Thoracic aorta (tissue), 2 donors: ENCODE results near the gene CCDC8. TPM values are rescaled to one million over a fixed set of nuclear protein-coding genes. Genes with fewer than 3 reads are reported as not detected.
A peak's percentile ranks its signal among the peaks of the same experiment; 100 is the strongest.
"Not testable (repeated sequence)": the region's sequence is repeated elsewhere in the genome, so short reads cannot be mapped to it uniquely, and the experiment has no call there.

Experiments used
- ATAC-seq: fragments of 150-250 bp; one replicate; pipeline ENCODE4 v1.8.0; 2017; ENCODE audit warnings: low read depth; ENCODE audit not compliant: insufficient number of reproducible peaks, low FRiP score
- DNase-seq: peaks from one replicate; pipeline ENCODE4 v3.0.0-alpha.2; 2020; ENCODE audit warnings: low spot score
- H3K27ac ChIP-seq, 2 donors: fragments of 200-600 bp; sonication (generic); 1 replicate in 1 of 2; 2 replicates in 1 of 2; pipeline ENCODE4 v1.5.1; 2016; ENCODE audit warnings: mild to moderate bottlenecking in 2 of 2, moderate library complexity in 2 of 2
- H3K27me3 ChIP-seq: fragments of 200-600 bp; sonication (generic); replicated peaks from 2 replicates; pipeline ENCODE4 v1.6.0; 2016; ENCODE audit warnings: mild to moderate bottlenecking; ENCODE audit not compliant: insufficient read depth
- H3K36me3 ChIP-seq: fragments of 200-600 bp; sonication (generic); one replicate; pipeline ENCODE4 v1.5.1; 2016
- H3K4me1 ChIP-seq, 2 donors: fragments of 200-600 bp; sonication (generic); 1 replicate in 1 of 2; 2 replicates in 1 of 2; pipeline versions ENCODE4 v1.5.1 to v1.6.0; 2016; ENCODE audit warnings: low read depth in 2 of 2, mild to moderate bottlenecking in 1 of 2; ENCODE audit not compliant: control insufficient read depth in 1 of 2
- H3K4me3 ChIP-seq: fragments of 200-600 bp; sonication (generic); 2 replicates; pipeline ENCODE4 v1.5.1; 2016; ENCODE audit warnings: mild to moderate bottlenecking
- H3K9me3 ChIP-seq: fragments of 200-600 bp; sonication (generic); 2 replicates; pipeline ENCODE4 v1.5.1; 2016
- CTCF ChIP-seq: fragments of 200-600 bp; sonication (generic); IDR thresholded peaks from one replicate; pipeline ENCODE4 v1.5.1; 2019; ENCODE audit warnings: antibody characterized with exemption
- total RNA-seq, 2 donors: library from RNA; depleted of rRNA; stranded (reverse); fragments of >200 nt; gene quantifications; one replicate each; pipeline versions ENCODE4 v1.1.0 to v1.2.3, GENCODE V29; 2016

CCDC8 gene
- total RNA-seq, 2 donors from 2014 or later: 22.6 to 23.0 TPM

DNA sequence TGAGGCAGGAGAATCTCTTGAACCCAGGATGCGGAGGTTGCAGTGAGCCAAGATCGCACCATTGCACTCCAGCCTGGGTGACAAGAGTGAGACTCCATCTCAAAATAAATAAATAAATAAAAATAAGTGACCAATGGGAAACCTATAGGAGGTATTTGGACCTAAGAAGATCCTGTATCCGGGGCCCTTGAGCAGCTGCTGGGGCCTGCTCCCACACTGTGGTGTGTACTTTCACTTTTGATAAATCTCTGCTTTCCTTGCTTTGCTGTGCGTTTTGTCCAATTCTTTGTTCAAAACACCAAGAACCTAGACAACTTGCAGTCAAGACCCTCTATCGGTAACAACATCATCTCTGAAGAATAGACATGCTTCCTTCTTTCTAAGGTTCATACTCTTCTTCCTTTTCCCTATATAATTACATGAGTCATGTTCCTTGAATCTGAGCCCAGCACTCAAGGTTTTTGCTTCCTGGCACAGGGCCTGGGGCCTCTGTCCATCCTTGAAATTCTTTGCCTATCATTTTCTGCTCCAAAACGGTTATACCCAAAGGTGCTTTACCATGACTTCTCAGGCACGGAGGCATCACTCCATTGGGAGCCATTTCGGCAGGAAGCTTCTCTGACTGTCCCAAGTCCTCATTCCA lies 29.6 kb upstream of the CCDC8 start:
- no peaks in the 10 kb centered on the region for H3K36me3 ChIP-seq
- ATAC-seq (no peak), DNase-seq (no peak)
- no peaks in the 10 kb centered on the region for H3K9me3 ChIP-seq
- no peaks in the 10 kb centered on the region for H3K27me3 ChIP-seq
- TF ChIP-seq CTCF: no peak
- H3K27ac ChIP-seq: peak overlapping the region; percentile 5 to 62
- peaks cover 12 to 46% of the 10 kb centered on the region in 2 donors for H3K4me1 ChIP-seq
- H3K4me3 ChIP-seq: peak overlapping the region; percentile 30

GRCh38 chr19:46441866-46442265 lies 28.5 kb upstream of the CCDC8 start:
- ATAC-seq (no peak), DNase-seq (no peak)
- H3K9me3 ChIP-seq: no peaks in the 10 kb centered on the region
- H3K27ac ChIP-seq: peak overlapping the region; percentile 5 to 62
- no peak overlapping the region for H3K4me3 ChIP-seq
- no peaks in the 10 kb centered on the region for H3K27me3 ChIP-seq
- no peaks in the 10 kb centered on the region for H3K36me3 ChIP-seq
- TF ChIP-seq CTCF: no peak
- H3K4me1 ChIP-seq: peaks cover 12 to 36% of the 10 kb centered on the region in 2 donors

DNA sequence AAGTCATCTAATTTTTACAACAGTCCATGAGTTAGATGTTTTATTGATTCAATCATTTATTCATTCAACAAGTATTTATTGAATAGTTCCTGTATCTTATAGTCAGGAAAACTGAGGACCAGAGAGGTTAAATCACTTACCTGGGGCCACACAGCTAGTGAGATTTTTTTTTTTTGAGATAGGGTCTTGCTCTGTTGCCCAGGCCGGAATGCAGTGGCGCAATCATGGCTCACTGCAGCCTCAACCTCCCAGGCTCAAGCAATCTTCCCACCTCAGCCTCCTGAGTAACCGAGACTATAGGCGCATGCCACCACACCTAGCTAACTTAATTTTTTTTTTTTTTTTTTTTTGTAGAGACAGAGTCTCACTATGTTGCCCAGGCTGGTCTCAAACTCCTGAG lies 22.3 kb upstream of the CCDC8 start:
- H3K27ac ChIP-seq, H3K9me3 ChIP-seq, ATAC-seq: not testable (repeated sequence)

GRCh38 chr19:46435009-46435408 lies 21.6 kb upstream of the CCDC8 start:
- H3K27ac ChIP-seq: no peak overlapping the region
- TF ChIP-seq CTCF: no peak
- H3K27me3 ChIP-seq: no peaks in the 10 kb centered on the region
- H3K4me3 ChIP-seq: no peak overlapping the region
- H3K36me3 ChIP-seq: no peaks in the 10 kb centered on the region
- no peaks in the 10 kb centered on the region for H3K4me1 ChIP-seq
- ATAC-seq (no peak), DNase-seq (no peak)
- no peaks in the 10 kb centered on the region for H3K9me3 ChIP-seq

More for the DNA sequence above, 22.3 kb upstream of the CCDC8 start:
- DNase-seq, H3K4me3 ChIP-seq, H3K27me3 ChIP-seq, H3K4me1 ChIP-seq, H3K36me3 ChIP-seq: not testable (repeated sequence)

DNA sequence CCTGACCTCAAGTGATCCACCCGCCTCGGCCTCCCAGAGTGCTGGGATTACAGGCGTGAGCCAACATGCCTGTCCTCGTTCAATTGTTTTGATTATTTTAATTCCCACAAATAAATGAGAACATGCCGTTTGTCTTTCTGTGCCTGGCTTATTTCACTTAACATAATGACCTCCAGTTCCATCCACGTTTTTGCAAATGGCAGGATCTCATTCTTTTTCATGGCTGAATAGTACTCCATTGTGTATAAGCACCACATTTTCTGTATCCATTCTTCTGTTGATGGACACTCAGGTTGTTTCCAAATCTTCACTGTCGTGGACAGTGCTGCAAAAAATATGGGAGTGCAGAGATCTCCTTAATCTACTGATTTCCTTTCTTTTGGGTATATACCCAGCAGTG lies 20.1 kb upstream of the CCDC8 start:
- H3K27ac ChIP-seq, ATAC-seq, H3K9me3 ChIP-seq, H3K36me3 ChIP-seq, DNase-seq, H3K4me1 ChIP-seq, H3K27me3 ChIP-seq, H3K4me3 ChIP-seq: not testable (repeated sequence)

DNA sequence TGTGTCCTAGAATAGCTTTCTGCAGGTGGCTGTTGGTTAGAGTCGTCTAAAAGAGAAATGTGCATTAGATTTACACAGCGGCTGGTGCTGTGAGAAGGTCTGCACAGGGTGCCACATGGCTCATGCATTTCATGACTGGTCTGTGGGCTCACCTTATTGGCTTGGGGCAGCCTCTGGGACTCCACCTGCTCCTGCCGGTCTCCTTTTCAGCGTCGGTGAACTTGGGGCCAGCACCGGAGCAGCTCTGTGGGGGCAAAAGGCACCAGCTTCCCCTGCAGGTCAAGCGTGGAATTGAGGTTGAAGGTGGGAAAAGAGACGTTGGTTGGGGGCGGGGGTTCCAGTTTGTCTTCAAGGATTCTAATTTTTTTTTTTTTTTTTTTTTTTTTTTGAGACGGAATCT lies 18.5 kb upstream of the CCDC8 start:
- H3K9me3 ChIP-seq: no peaks in the 10 kb centered on the region
- no peak overlapping the region for H3K4me3 ChIP-seq
- H3K4me1 ChIP-seq: peaks cover 4 to 19% of the 10 kb centered on the region in 2 donors
- DNase-seq (no peak), ATAC-seq (no peak)
- TF ChIP-seq CTCF: no peak
- no peaks in the 10 kb centered on the region for H3K27me3 ChIP-seq
- H3K36me3 ChIP-seq: no peaks in the 10 kb centered on the region
- no peak overlapping the region for H3K27ac ChIP-seq
